GM12873 (cell line): ENCODE data around the gene TSPAN18.
A peak's percentile ranks its signal among the peaks of the same experiment; 100 is the strongest.

ENCODE experiments used
- TF ChIP-seq, protein P1 (sequence below): IDR thresholded peaks from 2 replicates; pipeline ENCODE4 v1.5.1; 2012; ENCODE audit warnings: low read depth, mild to moderate bottlenecking, moderate library complexity, low read length, control low read depth; ENCODE audit not compliant: insufficient read depth; ENCODE audit errors: missing control alignments

TSPAN18 gene

DNA sequence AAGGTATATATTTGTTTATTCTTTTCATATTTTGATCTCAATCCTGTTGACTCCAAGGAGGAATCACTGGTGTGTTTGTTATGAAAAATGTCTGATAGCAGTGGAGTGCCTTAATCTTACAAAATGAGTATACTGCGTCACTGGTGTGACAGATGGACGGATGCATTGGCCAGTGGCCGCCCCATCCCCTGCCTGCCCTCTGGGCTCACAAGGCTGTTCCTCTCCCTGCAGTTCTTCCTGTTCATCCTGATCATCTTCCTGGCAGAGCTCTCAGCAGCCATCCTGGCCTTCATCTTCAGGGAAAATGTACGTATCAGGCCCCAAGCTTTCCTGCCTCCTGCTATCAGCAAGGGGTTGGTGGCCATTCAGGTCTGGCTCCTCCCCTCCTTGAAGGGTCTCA lies 191.0 kb downstream of the TSPAN18 start:
- TF ChIP-seq, protein P1, sequence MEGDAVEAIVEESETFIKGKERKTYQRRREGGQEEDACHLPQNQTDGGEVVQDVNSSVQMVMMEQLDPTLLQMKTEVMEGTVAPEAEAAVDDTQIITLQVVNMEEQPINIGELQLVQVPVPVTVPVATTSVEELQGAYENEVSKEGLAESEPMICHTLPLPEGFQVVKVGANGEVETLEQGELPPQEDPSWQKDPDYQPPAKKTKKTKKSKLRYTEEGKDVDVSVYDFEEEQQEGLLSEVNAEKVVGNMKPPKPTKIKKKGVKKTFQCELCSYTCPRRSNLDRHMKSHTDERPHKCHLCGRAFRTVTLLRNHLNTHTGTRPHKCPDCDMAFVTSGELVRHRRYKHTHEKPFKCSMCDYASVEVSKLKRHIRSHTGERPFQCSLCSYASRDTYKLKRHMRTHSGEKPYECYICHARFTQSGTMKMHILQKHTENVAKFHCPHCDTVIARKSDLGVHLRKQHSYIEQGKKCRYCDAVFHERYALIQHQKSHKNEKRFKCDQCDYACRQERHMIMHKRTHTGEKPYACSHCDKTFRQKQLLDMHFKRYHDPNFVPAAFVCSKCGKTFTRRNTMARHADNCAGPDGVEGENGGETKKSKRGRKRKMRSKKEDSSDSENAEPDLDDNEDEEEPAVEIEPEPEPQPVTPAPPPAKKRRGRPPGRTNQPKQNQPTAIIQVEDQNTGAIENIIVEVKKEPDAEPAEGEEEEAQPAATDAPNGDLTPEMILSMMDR: no peak

GRCh38 chr11:44920451-44920850 lies 193.7 kb downstream of the TSPAN18 start:
- TF ChIP-seq, protein P1: no peak

DNA sequence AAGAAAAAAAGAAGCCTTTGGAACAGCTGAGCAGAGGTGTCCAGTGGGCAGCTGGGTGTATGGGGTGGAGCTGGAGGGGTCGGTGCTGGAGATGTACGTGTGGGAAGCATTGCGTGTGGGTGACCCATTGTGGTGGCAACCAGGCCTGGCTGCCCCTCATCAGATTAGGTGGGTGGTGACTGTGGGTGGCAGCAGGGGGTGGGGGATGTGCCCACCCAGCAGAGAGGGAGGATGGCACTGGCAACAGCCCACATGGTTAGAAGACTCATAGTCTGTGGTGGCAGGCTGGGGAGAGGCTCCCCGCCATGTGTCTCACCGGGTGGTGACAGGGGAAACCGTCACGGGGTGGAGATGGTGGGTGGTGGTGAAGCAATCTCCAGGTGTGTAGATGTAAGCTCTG lies 196.4 kb downstream of the TSPAN18 start:
- TF ChIP-seq, protein P1: no peak

DNA sequence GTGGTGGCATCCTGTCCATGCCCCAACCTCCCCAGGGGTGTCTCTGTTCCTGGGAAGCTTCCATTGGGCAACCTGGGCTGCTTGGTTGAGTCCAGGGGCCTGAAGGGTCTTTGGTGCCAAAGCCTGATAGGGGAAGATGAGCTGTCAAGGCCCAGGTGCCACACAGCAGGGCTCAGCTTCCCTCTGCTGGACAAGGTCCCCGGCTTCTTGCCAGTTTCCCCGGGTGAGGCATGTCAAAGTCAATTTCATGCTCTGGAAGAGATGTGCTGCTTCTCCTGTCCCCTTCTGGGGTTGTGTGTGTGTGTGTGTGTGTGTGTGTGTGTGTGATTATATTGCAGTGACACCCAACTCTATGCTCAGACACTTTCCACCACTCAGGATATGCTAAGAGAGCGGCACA lies 197.0 kb downstream of the TSPAN18 start:
- TF ChIP-seq, protein P1: no peak

DNA sequence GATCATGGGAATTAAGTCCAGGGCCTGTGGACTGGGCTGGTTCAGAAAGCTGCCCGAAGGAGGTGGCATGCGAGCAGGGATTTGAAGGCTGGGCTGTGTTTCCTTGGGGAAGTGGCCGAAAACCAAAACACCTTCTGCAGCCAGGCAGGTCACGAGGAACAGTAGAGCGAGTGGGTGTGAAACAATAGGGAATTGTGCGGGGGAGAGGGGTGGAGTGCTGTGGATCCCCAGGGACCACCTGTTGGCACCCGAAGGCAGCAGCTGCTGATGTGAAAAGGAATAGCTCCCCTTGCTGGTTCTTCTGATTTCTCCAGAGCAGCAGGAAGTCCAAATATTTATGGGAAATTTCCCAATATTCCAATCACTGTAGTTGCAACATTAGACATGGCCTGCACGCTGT lies 199.3 kb downstream of the TSPAN18 start:
- TF ChIP-seq, protein P1: no peak

DNA sequence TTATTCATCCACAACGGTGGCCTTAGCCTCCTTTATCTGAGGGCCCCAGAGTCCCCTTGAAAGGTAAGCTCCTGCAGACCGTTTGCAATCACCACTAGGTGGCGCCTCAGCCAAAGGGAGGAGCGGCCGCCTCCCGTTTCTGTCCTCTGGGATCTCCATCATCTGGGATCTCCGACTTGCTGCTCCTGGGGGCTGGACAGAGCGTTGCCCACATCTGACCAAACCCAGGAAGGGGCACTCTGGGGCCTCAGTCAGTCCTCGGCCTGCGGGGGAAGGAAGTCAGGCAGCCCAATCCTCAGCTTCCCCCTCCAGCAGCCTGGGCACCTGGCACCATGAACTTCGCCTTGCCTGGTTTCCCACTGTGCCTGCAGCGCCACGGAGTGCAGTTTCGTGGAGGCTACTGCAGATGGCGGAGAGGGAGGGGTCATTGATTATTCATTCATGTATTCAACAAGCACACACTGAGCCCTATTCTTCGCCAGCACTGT lies 200.5 kb downstream of the TSPAN18 start:
- TF ChIP-seq, protein P1: peak; percentile 89

DNA sequence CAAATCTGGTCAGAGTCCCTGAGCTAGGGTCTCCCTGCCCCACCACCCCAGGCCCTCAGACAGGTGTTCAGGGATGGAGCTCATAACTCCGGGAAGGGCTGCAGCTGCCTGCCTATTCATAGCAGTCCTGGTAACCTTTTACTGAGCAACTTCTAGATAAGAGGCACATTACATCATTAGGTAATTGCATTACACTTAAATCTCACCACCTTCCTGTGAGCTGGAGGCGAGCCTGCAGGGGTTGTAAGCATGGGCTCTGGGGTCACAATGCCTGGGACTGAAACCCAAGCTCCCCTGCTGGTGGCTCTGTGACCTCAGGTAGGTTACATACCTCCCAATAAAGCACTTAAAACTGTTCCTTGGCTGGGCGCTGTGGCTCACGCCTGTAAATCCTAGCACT lies 201.4 kb downstream of the TSPAN18 start:
- TF ChIP-seq, protein P1: no peak
